Activated CD4-positive, alpha-beta T cell treated with anti-CD3 and anti-CD28 coated beads, Interleukin-2, amount 10 ng/mL, durations not matched to agents 24 days and 14 days (primary cell): Measurements from ENCODE around the gene RNF186. TPM values are rescaled to one million over a fixed set of nuclear protein-coding genes. Genes with fewer than 3 reads are reported as not detected.
A peak's percentile ranks its signal among the peaks of the same experiment; 100 is the strongest.
"Not testable (repeated sequence)": the region's sequence is repeated elsewhere in the genome, so short reads cannot be mapped to it uniquely, and the experiment has no call there.

Experiments used
- DNase-seq: peaks from one replicate; pipeline ENCODE4 v3.0.0; 2022
- H3K27ac Mint-ChIP-seq: one replicate; pipeline ENCODE4 v1.8.0; 2022; ENCODE audit warnings: mild to moderate bottlenecking, mixed read lengths
- H3K27me3 Mint-ChIP-seq: one replicate; pipeline ENCODE4 v1.8.0; 2022; ENCODE audit warnings: mixed read lengths
- H3K36me3 Mint-ChIP-seq: one replicate; pipeline ENCODE4 v1.8.0; 2022; ENCODE audit warnings: low read depth, mild to moderate bottlenecking, mixed read lengths
- H3K4me1 Mint-ChIP-seq: one replicate; pipeline ENCODE4 v1.8.0; 2021; ENCODE audit warnings: mixed read lengths
- H3K4me3 Mint-ChIP-seq: one replicate; pipeline ENCODE4 v1.8.0; 2022; ENCODE audit warnings: mild to moderate bottlenecking, moderate library complexity, mixed read lengths
- H3K9me3 Mint-ChIP-seq: one replicate; pipeline ENCODE4 v1.8.0; 2021; ENCODE audit warnings: mixed read lengths
- intact Hi-C: fragments of 100-400 bp; cut with micrococcal nuclease; formaldehyde crosslinking; loops from one replicate; pipeline ENCODE4 v1.15.1; 2023
- total RNA-seq: library from RNA; stranded (reverse); gene quantifications from 2 replicates; pipeline ENCODE4 v1.2.3, GENCODE V29; 2022

Gene RNF186
- total RNA-seq, 1 donor from 2014 or later: not detected

DNA sequence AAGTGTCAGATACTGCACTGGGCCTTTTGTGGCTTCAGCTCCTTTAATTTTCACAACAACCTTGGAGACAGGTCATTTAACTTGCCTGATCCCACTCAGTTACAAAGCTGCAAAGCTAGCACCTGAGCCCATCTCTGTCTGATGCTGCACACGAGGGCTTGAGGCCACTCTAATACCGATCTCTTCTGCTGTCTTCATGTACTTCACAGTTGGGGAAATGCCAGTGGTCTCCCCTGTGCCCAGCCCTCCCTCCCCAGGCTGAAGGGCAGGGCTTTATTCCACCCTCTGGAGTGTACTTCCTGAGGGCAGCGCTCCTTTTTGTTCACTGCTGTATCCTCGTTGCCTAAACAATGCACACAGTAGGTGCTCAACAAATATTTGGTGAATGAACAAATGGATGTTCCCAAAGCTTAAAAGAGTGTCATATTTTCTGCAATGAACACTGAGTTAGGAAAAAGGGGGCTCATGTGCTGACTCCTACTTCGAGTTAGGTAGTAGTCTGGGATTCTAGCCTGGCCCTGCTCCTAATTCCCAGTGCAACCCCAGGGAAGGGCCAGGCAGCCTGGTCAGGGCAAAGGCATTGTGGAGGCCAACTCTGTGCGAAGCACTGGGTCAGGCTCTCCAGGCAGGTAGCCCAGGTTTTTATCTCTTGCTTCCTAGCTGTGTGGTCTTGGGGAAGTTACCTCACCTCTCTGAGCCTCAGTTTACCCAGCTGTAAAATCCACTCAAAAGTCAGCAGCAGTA lies 16.4 kb downstream of the RNF186 start:
- Mint-ChIP-seq H3K9me3 (no peaks in the 10 kb centered on the region), H3K4me3 (peak overlapping the region; percentile 76), H3K4me1 (peaks cover 18% of the 10 kb centered on the region), H3K27ac (peak overlapping the region; percentile 92), H3K27me3 (peaks cover 7% of the 10 kb centered on the region), H3K36me3 (peaks cover 9% of the 10 kb centered on the region)
- DNase-seq: no peak
- intact Hi-C loops: loop anchor here (10.0 kb wide), 1 partner anchor 84 kb away; no protein-coding TSS in a partner anchor

DNA sequence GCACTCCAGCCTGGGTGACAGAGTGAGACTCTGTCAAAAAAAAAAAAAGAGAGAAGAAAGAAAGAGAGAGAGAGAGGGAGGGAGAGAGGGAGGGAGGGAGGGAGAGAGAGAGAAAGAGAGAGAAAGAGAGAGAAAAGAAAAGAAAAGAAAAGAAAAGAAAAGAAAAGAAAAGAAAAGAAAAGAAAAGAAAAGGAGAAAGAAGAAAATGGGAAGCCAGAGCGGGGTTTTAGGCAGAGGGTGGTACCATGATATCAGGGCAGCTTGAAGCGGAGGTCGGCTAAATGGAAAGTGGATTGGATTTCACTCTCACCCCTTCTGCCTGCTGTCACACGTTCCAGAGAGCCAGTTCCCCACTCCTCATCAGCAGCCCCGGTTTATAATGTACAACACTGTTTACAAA lies 17.3 kb downstream of the RNF186 start:
- no peak for DNase-seq
- Mint-ChIP-seq H3K27me3 (peaks cover 7% of the 10 kb centered on the region), H3K36me3 (peaks cover 12% of the 10 kb centered on the region), H3K9me3 (no peaks in the 10 kb centered on the region), H3K27ac (peak overlapping the region; percentile 34), H3K4me1 (peaks cover 18% of the 10 kb centered on the region), H3K4me3 (peak overlapping the region; percentile 26)
- intact Hi-C loops: loop anchor here (10.0 kb wide), 1 partner anchor 83 kb away; no protein-coding TSS in a partner anchor

DNA sequence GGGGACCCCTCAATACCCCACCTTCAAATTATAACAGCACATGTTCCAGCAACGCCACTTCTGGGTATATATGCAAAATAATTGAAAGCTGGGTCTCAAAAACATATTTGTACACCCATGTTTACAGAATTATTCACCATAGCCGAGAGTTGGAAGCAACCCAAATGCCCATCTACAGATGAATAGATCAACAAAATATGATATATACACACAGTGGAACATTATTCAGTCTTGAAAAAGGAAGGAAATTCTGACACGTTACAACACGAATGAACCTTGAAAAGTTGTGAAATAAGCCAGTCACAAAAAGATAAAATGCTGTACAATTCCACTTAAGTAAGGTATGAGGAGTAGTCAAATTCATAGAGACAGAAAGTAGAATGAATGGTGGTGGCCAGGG lies 20.5 kb downstream of the RNF186 start:
- DNase-seq: no peak
- no peak overlapping the region for H3K4me3 Mint-ChIP-seq
- intact Hi-C loops: loop anchor here (10.0 kb wide), 1 partner anchor 80 kb away; no protein-coding TSS in a partner anchor
- no peaks in the 10 kb centered on the region for H3K9me3 Mint-ChIP-seq
- no peaks in the 10 kb centered on the region for H3K27me3 Mint-ChIP-seq
- peaks cover 13% of the 10 kb centered on the region for H3K4me1 Mint-ChIP-seq
- H3K36me3 Mint-ChIP-seq: peaks cover 29% of the 10 kb centered on the region
- no peak overlapping the region for H3K27ac Mint-ChIP-seq

DNA sequence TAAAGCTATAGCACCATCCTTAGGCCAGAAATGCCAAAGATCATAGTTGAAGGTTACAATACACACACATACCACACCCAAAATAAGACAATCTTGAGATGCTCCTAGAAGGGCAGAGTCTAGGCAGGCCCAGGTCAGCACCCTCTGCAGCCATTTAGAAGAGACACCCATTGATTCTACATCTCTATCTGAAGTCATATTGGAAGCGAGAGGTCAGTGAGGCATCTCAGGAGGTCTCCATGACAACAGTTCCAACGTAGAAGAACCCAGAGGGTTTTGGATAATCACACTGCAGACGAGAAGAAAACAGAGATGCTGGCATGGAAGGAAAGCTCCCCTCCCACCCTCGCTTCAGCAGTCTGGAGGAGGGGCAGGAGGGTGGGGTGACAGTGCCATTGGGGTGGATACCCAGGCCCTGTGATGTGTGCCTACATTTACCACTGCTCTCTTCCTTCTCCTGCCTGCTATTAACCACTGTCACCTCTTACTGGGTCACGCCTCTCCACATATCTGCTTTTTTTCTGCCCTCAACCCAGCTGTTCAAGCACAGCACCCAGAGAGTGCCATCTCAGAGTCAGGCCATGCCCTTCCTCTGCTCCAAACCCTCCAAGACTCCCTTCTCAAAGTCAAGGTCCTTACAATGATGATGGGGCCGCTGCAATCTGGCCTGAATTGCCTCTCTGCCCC lies 21.6 kb downstream of the RNF186 start:
- intact Hi-C loops: loop anchor here (10.0 kb wide), 1 partner anchor 79 kb away; no protein-coding TSS in a partner anchor
- no peak overlapping the region for H3K27ac Mint-ChIP-seq
- H3K27me3 Mint-ChIP-seq: no peaks in the 10 kb centered on the region
- peaks cover 7% of the 10 kb centered on the region for H3K4me1 Mint-ChIP-seq
- H3K9me3 Mint-ChIP-seq: no peaks in the 10 kb centered on the region
- peaks cover 29% of the 10 kb centered on the region for H3K36me3 Mint-ChIP-seq
- DNase-seq: no peak
- H3K4me3 Mint-ChIP-seq: no peak overlapping the region

DNA sequence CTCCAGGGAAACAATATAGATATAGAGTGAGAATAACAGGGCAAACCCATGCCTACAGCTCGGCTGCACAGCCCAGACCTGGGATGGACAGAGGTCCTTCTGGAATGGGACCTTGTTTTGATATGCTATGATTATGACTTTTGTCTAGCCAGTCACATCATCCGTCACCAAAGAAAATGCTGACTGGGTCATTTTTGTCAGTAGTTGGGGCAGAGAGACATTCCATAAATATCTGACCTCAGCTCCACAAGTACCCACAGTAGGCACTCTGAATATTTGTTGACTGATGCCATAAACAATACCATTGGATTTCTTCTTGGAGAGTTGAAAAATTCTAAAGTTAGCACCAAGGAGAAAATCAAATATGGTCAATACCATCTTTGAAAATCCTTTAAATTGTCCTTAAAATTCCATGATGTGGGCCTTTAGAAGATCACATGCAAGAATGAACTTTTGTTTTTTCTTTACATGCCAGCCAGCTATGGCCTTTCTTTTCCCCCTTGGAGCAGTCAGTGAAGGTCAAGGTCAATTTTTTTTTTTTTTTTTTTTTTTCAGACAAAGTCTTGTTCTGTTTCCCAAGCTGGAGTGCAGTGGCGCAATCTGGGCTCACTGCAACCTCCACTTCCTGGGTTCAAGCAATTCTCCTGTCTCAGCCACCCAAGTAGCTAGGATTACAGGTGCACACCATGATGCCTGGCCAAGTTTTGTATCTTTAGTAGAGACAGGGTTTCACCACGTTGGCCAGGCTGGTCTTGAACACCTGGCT lies 22.7 kb downstream of the RNF186 start:
- Mint-ChIP-seq H3K36me3 (peaks cover 29% of the 10 kb centered on the region), H3K9me3 (no peaks in the 10 kb centered on the region), H3K27ac (no peak overlapping the region), H3K27me3 (no peaks in the 10 kb centered on the region), H3K4me3 (no peak overlapping the region), H3K4me1 (peaks cover 4% of the 10 kb centered on the region)
- intact Hi-C loops: loop anchor here (10.0 kb wide), 1 partner anchor 78 kb away; no protein-coding TSS in a partner anchor
- DNase-seq: no peak

DNA sequence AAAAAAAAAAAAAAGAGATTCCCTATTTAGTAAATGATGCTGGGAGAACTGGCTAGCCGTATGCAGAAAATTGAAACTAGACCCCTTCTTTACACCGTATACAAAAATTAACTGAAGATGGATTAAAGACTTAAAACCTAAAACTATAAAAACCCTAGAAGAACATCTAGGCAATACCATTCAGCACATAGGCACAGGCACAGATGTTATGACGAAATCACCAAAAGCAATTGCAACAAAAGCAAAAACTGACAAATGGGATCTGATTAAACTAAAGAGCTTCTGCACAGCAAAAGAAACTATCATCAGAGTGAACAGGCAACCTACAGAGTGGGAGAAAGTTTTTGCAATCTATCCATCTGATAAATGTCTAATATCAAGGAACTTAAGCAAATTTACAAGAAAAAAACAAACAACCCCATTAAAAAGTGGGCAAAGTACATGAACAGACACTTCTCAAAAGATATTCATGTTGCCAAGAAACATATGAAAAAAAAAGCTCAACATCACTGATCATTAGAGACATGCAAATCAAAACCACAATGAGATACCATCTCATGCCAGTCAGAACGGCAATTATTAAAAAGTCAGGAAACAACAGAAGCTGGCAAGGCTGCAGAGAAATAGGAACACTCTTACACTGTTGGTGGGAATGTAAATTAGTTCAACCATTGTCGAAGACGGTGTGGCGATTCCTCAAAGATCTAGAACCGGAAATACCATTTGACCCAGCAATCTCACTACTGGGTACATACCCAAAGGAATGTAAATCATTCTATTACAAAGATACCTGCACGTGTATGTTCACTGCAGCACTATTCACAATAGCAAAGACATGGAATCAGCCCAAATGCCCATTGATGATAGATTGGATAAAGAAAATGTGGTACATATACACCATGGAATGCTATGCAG lies 24.8 kb downstream of the RNF186 start:
- not testable (repeated sequence) for H3K4me3 Mint-ChIP-seq, H3K4me1 Mint-ChIP-seq, H3K9me3 Mint-ChIP-seq, H3K27ac Mint-ChIP-seq, H3K27me3 Mint-ChIP-seq, DNase-seq
- H3K36me3 Mint-ChIP-seq: peaks cover 27% of the 10 kb centered on the region
- intact Hi-C loops: loop anchor here (10.0 kb wide), 1 partner anchor 76 kb away; no protein-coding TSS in a partner anchor

DNA sequence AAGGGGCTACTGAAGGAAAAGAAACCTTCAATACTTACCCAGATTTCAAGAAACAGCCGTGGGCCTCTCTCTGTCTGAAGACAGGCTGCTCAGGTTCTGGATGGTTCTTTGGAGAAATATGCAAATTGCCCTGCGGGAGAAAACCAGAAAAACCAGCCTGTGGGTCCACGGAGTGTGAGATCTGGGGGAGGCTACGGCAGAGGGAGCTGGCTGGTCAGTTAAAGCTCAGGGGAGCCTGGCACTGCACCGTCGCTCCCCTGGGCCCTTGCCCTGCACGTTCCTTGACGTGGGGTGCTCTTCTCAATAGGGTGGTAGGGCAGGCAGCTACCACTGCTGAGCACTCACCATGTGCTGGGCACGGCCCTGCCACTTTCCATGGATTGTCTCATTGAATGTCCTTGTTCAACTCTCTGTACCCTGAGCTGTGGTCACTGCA lies 28.1 kb downstream of the RNF186 start:
- Mint-ChIP-seq H3K9me3 (no peaks in the 10 kb centered on the region), H3K4me3 (no peak overlapping the region), H3K27me3 (no peaks in the 10 kb centered on the region), H3K4me1 (peaks cover 7% of the 10 kb centered on the region), H3K27ac (no peak overlapping the region), H3K36me3 (peaks cover 21% of the 10 kb centered on the region)
- DNase-seq: no peak
- intact Hi-C loops: no loop called here

DNA sequence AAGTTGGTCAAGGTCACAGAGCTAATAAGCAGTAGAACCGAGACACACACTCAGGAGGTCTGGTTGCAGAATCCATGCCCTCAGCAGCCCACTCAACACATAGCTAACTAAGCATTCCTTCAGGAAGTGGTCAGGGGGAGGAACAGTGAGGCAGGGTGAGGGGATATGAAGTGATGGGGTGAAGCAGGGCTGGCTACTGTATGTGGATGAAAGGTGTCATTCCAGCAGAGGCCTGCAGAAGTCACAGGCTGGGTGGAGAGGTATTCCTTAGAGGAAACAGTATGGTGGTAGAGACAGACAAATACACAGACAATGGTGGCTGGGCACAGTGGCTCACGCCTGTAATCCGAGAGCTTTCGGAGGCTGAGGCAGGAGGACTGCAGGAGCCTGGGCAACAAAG lies 29.4 kb downstream of the RNF186 start:
- no peak for DNase-seq
- no peak overlapping the region for H3K4me3 Mint-ChIP-seq
- intact Hi-C loops: no loop called here
- no peaks in the 10 kb centered on the region for H3K27me3 Mint-ChIP-seq
- no peak overlapping the region for H3K27ac Mint-ChIP-seq
- peaks cover 17% of the 10 kb centered on the region for H3K36me3 Mint-ChIP-seq
- peaks cover 7% of the 10 kb centered on the region for H3K4me1 Mint-ChIP-seq
- no peaks in the 10 kb centered on the region for H3K9me3 Mint-ChIP-seq

DNA sequence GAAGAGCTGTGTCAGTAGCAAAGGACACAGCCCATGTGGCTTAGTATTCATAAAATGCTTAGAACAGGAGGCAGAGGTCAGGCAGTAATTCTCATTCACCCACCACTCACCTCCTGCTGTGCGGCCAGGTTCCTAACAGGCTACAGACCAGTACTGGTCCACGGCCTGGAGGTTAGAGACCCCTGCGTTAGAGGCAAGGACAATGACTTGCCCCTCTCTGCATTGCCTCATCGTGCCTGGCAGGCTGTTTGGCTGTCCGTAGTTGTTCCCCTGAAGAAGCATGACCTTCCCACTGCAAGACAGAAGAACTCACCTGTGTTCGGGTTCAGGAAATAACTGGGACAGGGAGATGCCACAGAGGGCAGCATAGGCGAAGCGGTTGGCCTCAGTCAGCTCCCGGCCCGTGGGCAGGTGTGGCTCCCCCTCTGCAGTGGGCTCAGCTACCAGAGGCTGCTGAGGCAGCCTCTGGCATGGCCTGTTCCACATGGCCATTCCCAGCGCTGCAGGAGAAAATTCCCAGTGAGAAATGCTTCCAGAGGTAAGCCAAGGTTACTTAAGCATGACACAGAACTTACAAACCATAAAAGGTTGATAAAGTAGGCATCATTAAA lies 34.7 kb downstream of the RNF186 start:
- Mint-ChIP-seq H3K4me1 (no peaks in the 10 kb centered on the region), H3K27me3 (no peaks in the 10 kb centered on the region), H3K27ac (no peak overlapping the region), H3K36me3 (peaks cover 22% of the 10 kb centered on the region), H3K9me3 (no peaks in the 10 kb centered on the region), H3K4me3 (no peak overlapping the region)
- DNase-seq: no peak
- intact Hi-C loops: no loop called here

DNA sequence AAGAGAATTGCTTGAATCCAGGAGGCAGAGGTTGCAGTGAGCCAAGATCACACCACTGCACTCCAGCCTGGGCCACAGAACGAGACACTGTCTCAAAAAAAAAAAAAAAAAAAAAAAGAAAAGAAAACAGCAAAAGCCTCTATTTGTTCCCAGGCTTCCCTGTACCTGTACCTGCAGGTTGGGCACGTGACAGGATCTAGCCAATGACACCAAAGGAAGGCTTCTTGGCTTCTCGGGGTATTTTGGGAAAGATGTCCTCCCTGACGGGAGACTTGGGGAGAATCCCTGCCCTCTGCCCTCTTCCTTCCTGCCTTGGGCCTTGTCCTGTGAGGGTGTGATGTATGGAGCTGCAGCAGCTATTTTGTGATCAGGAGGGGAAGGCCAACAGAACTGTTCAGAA lies 38.1 kb downstream of the RNF186 start:
- no peaks in the 10 kb centered on the region for H3K9me3 Mint-ChIP-seq
- H3K4me1 Mint-ChIP-seq: no peaks in the 10 kb centered on the region
- intact Hi-C loops: no loop called here
- no peaks in the 10 kb centered on the region for H3K27me3 Mint-ChIP-seq
- no peak for DNase-seq
- peaks cover 16% of the 10 kb centered on the region for H3K36me3 Mint-ChIP-seq
- H3K4me3 Mint-ChIP-seq: no peak overlapping the region
- H3K27ac Mint-ChIP-seq: no peak overlapping the region

DNA sequence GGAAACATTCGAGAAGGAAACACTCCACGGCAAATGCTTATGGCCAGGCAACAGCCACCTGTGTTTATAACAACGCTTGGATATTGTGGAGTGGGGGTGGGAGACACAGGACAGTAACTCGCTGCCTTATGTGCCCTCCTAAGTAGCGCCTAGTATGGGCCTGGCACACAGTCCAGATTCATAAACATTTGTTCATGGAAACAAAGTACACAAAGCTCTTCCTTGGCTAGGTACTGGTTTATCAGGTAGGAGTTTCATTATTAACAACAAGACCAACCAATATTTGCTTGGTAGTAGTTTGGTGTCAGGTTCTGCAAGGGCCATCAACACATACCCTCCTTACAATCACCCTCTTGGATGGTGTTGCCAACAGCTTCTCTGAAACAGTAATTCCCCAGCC lies 38.8 kb downstream of the RNF186 start:
- no peak overlapping the region for H3K4me3 Mint-ChIP-seq
- intact Hi-C loops: no loop called here
- H3K27me3 Mint-ChIP-seq: no peaks in the 10 kb centered on the region
- H3K4me1 Mint-ChIP-seq: no peaks in the 10 kb centered on the region
- H3K36me3 Mint-ChIP-seq: peaks cover 15% of the 10 kb centered on the region
- DNase-seq: no peak
- H3K27ac Mint-ChIP-seq: no peak overlapping the region
- no peaks in the 10 kb centered on the region for H3K9me3 Mint-ChIP-seq

DNA sequence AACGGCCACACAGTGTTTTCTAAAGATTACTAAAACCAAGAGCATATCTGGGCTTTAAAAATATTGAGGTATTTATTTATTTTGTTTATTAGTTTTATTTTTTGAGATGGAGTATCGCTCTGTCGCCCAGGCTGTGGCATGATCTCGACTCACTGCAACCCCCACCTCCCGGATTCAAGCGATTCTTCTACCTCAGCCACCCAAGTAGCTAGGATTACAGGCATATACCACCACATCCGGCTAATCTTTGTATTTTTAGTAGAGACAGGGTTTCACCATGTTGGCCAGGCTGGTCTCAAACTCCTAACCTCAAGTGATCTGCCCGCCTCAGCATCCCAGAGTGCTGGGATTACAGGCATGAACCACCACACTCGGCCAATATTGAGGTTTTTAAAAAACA lies 39.3 kb downstream of the RNF186 start:
- Mint-ChIP-seq H3K9me3 (no peaks in the 10 kb centered on the region), H3K4me1 (no peaks in the 10 kb centered on the region), H3K27ac (no peak overlapping the region), H3K4me3 (no peak overlapping the region), H3K36me3 (peaks cover 14% of the 10 kb centered on the region), H3K27me3 (no peaks in the 10 kb centered on the region)
- intact Hi-C loops: no loop called here
- DNase-seq: no peak

DNA sequence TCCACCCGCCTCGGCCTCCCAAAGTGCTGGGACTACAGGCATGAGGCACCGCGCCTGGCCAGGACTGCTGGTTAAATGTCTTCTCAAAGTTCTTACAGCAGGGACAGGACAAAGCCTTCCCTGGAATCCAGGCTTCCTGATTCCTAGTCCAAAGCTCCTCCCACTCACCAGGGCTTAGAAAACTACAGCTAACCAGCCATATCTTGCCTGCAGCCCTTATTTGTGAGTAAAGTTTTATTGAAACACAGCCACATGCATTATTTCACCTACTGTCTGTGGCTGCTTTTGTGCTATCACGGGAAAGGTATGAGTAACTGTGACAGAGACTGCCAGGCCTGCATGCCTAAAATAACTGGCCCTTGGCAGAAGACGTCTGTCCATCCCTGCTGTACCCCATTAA lies 39.8 kb downstream of the RNF186 start:
- Mint-ChIP-seq H3K36me3 (peaks cover 14% of the 10 kb centered on the region), H3K27me3 (no peaks in the 10 kb centered on the region), H3K4me1 (no peaks in the 10 kb centered on the region), H3K4me3 (no peak overlapping the region), H3K9me3 (no peaks in the 10 kb centered on the region), H3K27ac (no peak overlapping the region)
- DNase-seq: no peak
- intact Hi-C loops: no loop called here
